HG03139 (cell line): Measurements from ENCODE around the gene INSIG1.

ENCODE experiments used
- ATAC-seq: cut with Tn5 transposase; IDR thresholded peaks from one replicate; pipeline ENCODE4 v1.9.1; 2021; ENCODE audit not compliant: unreplicated experiment

Gene INSIG1

DNA sequence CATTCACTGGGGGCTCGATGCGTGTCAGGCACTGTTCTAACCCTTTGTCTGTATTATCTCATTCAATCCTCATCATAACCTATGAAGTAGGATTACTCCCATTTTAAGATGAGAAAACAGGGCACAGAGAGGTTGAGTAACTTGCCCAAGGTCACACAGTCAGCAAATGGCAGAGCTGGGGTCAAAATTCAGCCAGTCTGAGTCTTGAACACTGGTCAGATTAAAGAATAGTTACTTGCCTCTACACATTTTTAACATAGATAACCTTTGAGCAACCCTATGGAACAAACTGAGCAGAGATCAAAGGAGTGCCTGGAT is 27.2 kb downstream of the INSIG1 start:
- ATAC-seq: no peak

DNA sequence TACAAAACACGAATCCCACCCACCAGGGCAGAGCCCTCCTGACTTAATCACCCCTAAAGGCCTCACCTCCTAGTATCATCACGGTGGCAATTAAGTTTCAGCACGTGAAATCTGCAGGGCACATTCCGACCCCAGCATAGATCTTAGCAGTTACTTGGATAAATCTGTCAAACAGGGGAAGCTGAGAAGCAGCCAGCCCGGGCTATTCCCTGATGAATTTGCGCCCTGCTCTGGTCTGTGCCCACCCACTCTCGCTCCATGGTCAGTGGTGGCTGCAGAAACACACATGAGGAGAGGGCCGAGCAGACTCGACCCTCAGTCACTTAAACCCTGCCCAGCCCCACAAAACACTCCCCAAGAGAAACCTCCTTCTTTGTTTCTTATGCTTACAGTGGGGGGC is 28.7 kb downstream of the INSIG1 start:
- ATAC-seq: no peak

DNA sequence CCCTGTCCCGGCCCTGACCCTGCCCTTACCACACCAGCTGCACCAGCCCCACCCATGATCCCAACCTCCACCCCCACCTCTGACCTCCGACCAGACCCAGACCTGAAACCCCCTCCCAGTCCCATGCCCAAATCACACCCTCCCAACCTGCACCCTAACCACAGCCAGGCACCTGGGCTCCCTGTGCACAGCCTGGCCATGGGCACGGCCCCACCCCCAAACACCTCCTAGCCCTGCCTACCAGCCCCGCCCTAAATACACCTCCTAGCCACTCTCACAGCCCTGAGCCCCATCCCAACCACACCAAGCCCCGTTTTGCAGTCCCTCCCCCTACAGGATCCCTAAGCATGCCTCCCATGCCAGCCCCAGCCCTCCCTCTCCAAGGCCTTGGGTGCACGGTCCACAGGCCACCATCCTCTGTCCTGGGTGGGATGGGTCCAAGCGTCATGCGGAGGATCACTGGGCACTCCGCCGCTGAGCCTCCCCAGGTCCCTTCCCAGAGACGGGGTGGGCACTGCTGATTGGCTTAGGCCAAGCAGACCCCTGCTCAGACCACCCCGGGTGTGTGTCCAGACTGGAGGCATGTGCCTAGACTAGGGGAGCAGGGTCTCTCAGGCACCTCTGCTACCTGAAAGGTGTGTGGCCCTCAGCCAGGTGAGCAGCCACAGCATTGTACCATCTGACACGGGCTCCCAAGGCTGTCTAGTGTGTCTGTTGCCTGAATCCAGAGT is 30.1 kb downstream of the INSIG1 start:
- no peak for ATAC-seq

DNA sequence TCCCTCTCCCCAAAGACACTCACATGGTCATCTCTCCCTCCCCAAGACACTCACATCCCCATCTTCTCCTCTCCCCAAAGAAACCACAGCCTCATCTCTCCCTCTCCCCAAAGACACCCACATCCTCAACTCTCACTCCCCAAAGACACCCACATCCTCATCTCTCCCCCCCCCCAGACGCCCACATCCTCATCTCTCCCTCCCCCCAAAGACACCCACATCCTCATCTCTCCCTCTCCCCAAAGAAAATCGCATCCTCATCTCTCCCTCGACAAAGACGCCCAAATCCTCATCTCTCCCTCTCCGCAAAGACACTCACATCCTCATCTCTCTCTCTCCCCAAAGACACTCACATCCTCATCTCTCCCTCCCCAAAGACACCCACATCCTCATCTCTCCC is 31.5 kb downstream of the INSIG1 start:
- ATAC-seq: no peak

DNA sequence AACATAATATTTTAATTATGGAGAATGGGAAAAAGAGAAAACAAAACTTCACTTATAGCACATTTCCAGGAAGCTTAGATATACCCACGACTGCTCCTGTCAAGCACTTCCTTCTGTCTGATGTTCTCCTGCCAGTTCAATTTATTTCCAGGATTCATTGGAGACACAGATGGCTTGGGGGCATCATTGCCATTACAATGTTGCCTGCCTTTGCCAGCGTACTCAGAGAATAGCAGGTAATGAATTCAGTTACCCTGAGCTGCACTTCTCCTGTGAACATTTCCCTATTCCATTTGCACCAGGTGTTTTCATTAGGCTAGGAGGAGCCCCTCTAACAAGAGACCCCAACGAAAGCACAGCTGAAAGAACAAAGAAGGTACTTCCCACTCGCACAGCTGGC is 33.7 kb downstream of the INSIG1 start:
- no peak for ATAC-seq

DNA sequence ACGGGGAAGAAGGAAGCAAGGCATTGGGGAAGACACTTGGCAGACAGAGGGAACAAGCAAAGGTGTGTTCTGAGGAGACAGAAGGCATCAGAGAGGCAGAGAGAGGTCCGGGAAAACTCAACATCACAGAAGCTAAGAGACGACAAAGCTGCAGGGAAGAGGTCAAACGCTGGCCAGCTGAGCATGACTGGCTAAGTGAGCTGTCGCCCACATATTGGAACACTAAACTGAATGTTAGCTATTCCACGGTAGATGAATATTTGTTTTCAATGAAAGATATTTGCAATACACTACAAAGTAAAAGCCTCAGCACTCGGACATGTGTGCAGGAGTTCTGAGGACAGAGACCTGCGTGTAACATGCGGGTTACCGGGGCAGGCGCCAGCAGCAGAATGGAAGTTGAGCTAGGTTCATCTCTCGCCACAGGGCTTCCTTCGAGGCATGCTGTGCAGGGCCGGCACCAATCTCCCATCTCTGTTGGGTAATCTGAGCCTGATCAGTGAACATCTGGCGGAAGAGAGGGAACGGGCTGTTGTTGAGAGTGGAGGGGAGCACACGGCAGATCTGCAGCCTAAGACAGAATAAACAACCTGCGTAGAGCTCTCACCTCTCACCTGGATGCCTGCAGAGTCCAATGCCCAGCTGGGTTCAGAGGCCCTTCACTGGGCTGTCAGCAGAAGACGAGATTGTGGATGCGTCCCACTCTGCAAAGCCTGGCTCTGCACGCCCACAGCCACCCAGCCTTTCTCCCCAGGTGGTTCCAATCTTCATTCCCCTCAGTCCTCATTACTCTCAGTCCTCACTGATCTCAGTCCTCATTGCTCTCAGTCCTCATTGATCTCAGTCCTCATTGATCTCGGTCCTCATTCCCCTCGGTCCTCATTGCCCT is 35.9 kb downstream of the INSIG1 start:
- no peak for ATAC-seq

DNA sequence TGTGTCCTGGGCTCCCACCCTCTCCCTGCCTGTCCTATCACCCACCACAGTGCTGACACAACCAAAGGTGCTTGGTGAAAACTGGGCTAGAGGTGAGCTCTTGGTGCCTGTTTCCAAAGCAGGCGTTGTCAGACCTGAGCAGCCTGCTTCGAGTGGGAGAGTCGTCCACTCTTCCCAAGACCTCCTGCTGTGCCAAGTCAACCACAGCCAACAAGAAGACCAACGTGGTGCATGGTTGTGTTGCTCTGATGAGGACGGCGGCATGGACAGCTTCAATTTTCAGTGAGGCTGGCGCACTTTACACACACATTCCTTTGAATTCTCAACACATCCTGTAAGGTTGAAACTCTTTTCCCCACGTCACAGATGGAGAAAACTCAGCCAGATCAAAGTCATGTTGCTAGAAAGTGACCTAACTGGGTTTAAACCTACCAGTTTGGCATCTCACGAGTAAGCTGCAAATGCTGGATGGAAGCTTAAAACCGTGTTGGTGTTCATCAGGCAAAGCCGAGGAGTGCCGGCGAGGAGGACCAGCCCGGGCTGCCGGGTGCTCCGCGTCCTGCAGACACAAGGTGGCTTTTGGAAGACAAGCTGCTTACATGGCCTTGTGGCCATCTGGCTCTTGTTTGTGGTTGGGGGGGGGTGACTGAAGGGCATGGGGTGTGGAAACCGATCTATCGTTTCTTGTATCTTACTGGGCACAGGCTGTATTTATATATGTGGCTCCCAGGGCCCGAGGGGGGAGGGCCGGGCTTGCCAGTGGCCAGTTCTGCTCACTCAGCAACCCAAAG is 39.3 kb downstream of the INSIG1 start:
- ATAC-seq: no peak

DNA sequence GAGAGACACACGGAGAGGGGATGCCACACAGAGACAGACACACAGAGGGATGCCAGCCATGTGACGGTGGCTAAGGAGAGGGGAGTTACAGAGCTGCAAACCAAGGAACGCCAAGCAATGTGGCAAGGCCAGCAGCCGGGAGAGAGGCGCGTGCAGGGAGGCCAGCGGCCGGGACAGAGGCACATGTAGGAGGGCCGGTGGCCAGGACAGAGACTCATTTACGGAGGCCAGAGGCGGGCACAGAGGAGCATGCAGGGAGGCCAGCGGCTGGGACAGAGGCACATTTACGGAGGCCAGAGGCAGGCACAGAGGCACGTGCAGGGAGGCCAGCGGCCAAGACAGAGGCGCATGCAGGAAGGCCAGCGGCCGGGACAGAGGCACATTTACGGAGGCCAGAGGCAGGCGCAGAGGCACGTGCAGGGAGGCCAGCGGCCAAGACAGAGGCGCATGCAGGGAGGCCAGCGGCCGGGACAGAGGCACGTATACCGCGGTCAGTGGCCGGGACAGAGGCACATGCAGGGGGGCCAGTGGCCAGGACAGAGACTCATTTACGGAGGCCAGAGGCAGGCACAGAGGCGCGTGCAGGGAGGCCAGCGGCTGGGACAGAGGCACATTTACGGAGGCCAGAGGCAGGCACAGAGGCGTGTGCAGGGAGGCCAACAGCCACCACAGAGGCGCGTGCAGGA is 40.4 kb downstream of the INSIG1 start:
- no peak for ATAC-seq

DNA sequence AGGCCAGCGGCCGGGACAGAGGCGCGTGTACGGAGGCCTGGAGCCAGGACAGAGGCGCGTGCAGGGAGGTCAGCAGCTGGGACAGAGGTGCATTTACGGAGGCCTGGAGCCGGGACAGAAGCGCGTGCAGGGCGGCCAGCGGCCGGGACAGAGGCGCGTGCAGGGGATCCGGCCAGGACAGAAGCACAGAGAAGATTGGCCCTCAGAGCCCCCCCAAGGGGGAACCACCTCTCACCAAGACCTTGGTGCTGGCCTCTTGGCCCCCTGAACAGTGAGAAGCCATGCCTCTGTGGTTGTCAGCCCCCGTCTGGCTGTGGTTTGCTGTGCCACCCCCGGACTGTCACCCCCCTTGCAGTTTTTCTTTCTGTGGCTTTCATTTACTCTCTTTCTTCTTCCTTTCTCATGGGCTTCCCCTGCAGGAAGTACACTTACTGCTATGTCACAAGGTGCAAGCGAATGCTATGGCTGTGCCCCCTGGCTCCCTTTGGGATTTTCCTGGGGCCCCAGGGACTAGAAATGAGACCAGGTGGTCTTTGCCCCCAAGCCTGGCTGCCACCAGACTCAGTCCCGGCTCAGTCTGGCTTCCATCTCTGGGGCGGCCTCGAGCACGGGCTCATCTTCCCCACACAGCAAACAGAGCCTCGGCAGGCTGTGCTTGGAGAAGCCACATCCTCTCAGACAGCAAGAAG is 41.1 kb downstream of the INSIG1 start:
- no peak for ATAC-seq

DNA sequence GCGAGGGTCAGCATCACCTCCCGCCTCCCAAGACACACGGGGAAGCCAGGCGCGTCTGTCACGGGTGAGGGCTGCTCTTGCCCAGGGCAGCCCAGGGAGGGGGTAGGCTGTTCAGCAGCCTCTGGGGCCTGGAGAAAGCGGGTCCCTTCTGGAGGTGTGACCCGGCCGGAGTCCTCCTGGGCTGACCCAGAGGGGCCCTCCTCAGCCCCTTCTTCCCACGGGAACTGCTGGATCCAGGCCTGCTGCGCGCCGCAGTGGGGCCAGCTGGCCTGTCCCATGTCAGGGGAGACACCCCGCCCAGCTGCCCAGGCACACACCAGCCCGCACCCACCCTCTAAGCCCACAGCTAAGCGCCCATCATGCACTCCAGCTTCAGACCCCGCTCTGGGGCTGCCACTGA is 41.8 kb downstream of the INSIG1 start:
- ATAC-seq: no peak

DNA sequence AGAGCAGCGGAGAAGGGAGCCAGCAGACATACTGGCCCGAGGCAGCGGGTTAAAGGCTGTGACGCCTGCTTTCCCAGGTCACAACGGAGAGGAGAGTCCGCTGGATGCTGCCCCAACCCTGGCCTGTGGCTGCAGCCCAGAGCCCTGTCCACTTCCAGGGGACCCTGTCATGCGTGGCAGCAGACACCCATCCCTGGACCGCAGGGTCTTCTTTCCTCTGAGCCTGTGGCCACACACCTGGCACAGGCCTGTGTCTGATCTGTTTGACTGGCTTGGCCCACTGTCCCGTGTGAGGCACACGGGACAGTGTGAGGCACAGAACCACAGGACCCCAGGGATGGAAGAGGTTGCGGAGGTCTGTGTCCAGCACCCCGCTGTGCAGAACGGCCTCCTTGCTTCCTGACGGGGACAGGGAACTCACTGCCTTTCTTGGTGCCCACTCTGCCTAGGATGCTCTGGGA is 42.4 kb downstream of the INSIG1 start:
- no peak for ATAC-seq

DNA sequence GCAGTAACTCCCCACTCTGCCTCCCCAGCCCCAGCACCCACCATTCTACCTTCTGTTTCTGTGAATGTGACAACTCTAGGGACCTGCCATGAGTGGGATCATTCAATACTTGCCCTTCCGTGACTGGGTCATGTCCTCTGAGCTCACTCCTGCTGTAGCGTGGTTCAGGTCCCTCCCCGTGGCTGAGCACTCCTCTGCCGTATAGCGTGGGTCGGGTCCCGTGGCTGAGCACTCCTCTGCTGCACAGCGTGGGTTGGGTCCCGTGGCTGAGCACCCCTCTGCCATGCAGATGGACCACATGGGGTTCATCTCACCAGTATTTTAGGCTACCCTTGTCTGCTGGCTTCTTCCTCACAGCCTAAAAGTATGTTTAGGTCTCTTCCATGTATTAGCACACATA is 43.0 kb downstream of the INSIG1 start:
- no peak for ATAC-seq

DNA sequence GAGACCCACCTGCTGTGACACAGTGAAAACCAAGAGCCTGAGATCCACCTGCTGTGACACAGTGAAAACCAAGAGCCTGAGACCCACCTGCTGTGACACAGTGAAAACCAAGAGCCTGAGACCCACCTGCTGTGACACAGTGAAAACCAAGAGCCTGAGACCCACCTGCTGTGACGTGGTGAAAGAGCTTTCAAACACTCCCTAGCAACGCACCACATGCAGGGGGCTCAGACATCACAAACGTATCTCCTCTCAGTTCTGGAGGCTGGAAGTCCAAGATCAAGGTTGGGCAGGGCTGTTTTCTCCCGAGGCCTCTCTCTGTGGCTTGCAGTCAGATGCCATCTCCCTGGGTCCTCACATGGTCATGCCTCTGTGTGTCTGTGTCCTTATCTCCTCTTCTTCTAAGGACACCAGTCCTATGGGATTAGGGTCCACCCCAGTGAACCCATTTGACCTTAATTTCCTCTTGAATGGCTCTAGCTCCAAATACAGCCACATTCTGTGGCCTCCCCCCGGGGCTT is 43.8 kb downstream of the INSIG1 start:
- ATAC-seq: no peak

DNA sequence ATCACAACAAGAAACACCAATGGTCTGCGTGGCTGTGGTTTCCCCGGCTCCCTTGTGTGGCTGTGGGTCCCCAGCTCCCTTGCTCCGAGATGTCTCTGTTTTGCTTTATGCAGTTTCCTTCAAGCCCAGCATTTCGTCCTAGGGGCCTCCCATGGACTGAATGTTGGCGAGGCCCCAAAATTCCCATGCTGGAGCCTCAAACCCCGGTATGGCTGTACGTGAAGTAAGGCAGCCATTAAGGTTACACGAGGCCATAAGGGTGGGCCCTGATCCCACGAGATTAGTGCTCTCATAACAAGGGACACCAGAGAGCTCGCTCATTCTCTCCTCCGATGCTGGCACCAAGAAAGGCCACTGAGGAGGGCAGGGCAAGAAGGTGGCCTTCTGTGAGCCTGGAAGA is 44.6 kb downstream of the INSIG1 start:
- no peak for ATAC-seq

DNA sequence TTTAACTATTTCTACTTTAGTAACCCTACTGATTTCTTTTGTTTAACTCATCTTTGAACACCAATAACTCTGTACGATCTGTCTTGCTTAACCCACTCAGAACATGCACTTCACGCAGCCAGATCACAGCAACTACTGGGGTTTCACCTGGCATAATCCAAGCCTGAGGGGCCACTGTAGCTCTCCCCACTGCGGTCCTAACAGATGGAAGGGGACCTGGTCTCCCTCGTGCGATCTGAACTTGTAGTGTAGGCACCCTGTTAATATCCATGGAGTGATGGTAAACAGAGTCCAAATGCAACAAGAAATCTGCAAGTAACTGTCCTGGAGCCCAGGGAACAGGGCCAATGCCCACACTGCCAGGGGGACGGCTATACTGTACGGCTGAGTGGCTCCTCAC is 45.5 kb downstream of the INSIG1 start:
- ATAC-seq: no peak

DNA sequence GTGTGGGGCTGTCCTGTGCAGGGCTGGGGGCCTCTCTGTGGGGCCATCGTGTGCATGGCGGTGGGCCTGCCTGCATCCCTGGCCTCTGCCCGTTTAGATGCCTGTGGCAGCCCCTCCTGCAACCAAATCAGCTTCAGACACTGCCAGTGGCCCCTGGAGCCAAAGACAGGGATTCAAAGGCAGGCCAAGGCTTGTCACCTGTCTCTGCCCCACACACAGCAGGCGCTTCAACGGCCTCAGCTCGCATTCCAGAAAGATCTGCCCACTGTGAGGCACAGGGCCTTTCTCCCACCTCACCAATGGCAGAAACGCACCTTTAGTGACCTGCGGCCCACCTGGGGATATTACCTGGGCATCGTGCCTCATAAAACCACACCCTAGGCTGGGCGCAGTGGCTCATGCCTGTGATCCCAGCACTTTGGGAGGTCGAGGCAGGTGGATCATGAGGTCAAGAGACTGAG is 46.0 kb downstream of the INSIG1 start:
- no peak for ATAC-seq

DNA sequence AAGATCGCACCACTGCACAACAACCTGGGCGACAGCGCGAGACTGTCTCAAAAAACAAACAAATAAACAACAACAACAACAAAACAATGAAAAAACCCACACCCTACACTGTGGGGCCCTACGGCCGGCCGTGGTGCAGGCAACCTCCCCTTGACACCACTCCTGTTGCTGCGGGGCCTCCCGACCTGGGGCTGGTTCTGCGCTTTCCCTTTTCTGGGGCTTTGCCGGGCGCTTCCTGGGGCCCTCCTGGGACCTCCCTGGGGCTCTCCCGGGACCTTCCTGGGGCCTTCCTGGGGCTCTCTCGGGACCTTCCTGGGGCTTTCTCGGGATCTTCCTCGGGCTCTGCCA is 46.6 kb downstream of the INSIG1 start:
- ATAC-seq: peak; percentile 23

DNA sequence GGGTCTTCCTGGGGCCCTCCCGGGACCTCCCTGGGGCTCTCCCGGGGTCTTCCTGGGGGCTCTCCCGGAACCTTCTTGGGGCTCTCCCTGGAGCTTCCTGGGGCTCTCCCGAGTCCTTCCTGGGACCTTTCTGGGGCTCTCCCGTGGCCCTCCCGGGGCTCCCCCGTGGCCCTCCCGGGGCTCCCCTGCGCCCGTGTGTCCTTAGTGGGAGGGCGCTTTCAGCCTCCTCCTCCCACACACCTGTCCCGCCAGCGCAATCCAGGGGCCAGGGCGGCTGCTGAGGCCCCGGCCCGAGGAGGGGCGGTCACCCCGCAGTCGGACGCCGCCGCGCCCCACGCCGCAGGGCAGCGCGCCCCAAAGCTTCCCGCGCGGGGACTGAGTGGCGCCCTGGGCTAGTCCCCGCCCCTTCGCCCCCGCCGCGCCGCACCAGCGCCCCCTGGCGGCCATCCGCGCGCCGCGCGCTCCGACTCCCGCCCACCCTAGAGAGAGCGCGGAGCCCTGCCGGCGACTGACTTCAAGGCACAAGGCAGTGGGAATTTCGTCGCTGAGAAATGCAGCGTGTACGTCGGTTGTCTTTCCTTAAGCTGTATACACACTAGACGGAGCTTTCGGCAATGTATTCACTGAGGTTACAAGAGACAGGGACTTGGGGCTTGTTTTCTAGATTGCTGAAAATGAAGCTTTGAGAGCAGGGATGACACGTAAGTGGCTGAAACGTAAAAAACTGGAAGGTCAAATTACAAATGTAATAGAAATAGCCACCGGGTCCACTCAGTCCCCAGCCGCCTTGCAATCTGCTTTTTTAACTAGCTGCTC is 47.1 kb downstream of the INSIG1 start:
- ATAC-seq: peak; percentile 90

DNA sequence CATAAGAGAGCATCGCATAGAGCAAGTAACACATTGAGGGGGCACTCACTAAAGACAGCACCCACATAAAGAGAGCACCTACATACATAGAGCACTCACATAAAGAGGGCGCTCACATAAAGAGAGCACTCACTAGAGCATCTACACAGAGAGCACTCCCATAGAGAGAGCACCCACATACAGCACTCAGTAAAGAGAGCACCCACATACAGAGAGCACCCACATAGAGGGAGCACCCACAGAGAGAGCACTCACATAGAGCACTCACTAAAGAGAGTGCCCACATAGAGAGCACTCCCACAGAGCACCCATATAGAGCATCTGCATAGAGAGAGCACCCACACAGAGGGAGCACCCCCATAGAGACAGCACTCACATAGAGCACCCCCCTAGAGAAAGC is 47.8 kb downstream of the INSIG1 start:
- no peak for ATAC-seq
